GM21528 (cell line): Measurements from ENCODE around the gene HOXB3.

Experiments used
- ATAC-seq: cut with Tn5 transposase; IDR thresholded peaks from one replicate; pipeline ENCODE4 v1.9.1; 2021; ENCODE audit warnings: mild to moderate bottlenecking, moderate library complexity; ENCODE audit not compliant: unreplicated experiment, low FRiP score

The HOXB3 gene

DNA sequence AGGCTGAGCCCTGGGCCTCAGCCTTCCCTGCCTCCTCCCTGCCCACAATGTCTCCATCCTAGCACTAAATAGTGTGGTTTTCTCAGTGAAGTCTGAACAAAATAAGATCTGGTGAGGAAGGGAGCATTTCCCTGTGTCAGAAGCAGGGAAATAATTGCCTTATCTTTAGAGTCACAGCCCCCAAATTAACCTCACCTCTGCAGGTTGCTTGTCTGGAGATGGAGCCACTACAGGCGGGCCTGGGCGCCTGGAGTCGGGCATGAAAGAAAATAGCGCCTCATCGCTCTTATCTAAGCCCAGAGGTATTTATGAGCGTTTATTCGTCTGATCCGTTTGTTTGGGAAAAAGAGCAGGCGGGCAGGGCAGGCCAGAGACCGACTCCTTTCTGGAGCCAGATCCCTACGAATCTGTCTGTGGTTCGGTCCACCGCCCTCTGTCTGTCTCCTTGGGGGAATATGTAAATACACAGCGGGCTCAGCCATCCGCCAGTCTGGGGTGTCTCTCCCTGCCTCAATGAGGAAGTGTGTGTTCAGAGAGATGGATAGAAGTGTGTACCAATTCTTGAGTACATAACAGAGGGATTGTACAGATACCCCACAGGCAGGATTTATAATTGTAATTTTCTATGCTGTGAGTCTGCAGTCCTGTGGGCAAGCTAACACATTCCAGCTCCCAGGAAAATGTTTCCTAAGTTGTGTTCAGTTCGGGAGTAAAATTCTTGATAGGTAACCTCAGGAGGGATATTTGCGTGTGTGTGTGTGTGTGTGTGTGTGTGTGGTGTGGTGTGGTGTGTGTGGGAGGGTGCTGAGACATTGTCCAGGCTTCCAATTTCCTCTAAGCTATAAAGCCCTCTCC lies 10.4 kb upstream of the HOXB3 start:
- ATAC-seq = no peak

DNA sequence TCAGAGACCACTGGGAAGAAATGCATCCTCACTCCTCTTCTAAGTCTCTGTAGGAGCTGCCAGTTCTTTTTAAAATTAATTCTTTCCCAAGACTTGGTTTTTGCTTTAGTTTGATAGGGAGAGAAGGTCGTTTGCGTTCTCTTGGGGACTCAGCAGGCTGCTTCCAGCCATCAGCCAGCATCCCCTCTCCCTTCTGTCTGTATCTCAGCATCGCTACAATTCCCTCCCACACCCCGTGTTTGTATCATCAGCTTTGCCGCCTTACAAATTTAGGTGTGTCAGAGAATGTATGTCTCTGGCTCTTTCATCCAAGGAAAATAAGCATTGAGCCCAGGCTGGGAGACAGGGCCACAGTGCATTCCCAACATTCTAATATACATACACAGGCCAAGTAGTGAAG lies 9.3 kb upstream of the HOXB3 start:
- ATAC-seq = no peak

DNA sequence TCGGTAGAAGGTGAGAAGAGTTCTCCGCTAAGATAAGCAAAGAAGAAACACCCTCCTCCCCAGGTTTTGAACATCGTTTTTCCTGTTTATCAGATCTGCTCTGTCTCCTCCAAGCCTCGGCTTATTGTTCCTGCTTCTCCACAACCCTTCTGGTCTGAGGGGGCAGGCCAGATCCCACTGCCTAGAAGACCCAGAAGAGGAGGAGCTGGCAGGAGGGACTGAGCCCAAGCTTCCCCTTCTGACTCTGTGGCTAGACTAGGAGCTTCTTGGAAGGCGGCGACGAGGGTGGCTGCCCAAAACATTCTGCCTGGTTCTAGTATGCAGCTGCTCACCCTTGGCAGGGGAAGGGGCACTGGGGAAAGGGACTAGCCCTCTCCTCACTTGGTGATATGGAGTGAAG lies 8.7 kb upstream of the HOXB3 start:
- ATAC-seq = no peak

DNA sequence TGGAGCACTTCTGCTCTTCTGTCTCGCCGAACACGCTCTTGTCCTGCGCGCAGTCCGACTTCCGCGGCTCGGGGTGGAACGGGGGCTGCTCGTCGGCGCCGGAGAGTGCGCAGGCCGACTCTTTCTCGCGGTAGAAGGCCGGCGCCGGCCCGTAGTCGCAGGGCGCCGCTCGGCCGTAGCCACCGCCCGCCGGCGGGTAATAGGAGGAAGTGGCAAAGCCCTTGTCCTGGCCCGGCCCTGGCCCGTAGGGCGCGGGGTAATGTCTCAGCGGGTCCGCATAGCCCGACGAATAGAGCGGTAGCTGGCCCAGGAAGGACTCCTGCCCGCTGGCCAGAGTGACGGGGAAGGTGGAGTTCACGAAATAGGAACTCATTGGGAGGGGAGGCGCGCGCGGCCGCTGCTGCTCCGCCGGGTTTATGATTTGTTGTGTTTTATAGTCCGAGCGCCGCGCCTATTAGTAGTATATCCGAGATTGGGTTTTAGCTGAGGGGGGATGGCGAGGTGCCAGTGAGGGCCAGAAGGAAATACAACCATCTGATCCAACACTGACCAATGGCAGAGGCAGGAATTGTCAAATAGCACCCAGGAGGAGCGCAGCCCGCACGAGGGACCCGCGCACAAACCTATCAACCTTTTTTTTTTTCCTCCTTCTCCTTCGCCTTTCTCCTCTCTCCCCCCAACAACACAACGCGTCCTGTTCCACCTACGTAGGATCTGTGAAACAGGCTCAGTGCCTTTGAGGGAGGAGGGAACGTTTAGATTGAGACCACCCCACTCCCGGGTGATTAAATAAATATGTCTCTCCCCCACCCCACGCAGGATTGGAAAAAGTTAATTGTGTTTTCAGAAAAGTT lies 8.0 kb upstream of the HOXB3 start:
- no peak for ATAC-seq

DNA sequence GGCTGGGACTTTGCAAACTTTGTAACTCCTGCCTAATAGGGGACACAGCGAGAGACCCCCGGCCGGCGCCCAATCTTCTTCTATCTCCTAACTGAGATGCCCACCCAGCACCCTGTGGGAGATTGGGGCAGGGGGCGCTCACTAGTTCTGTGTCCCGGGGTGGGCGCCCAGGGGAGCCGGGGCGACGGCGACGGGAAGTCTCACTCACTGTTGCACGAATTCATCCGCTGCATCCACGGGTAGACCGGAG lies 7.4 kb upstream of the HOXB3 start:
- ATAC-seq = no peak

DNA sequence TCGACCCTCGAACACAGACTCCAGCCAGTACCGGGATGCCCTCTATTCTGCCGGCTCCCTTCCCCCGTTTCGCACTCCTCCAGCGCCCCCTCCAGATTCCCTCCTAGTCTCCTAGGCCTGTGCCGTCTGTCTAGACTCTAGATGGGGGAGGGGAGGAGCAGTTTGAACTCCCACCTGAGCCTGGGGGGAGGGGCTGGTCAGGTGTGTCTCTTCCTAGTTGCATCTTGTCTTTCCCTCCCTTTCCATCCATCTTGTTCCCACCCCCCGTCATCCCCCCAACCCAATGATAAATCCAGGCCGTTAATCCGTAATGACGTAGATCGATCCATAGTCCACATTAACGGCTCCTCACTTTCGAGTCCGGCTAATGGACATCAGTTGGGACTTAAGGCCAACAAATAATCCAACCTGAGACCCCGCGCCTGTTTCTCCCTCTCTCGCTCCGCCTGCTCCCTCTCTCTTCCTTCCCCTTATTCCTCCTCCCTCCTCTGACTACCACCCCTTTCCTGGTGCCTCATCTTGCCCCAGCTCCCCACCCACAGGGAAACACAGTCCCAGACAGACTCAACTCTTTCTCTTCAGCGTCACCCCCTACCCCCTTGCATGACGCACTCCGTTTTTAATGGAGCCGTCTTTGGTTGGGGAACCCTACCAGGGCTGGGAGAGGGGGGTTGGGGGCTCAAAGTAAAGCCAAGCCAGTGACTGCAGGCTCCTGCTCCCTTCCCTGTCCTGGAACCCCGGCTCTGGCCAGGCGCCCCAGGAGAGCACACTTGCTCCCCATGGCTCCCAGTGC lies 6.9 kb upstream of the HOXB3 start:
- ATAC-seq = no peak

DNA sequence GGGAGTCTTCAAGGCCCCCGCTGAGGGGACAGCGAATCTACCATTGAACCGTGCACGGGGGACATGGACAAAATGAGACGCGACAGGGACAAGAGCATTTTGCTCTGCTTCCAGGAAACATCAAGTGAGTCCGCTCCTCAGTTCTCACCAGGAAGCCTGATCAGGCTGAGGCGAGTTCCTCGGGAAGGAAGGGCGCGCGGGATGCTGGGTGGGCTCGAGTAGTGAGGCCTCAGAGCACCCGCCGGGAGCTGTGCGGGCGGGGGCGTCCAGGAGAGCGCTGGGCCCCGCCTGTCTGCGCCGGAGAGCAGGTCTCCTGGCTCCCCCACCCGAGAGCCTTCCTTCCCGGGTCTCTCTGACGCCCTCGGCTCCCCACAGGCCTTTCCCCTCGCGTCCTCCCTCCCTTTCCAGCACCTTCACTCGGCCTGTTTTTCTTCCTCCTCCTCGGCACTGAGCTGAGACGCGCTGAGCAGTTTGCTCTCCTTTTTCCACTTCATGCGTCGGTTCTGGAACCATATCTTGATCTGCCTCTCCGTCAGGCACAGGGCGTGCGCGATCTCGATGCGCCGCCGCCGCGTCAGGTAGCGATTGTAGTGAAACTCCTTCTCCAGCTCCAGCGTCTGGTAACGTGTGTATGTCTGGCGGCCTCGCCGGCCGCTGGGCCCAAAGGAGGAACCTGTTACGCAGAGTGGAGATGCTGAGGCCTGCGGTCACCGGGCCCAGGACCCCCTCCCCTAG lies 6.1 kb upstream of the HOXB3 start:
- no peak for ATAC-seq

DNA sequence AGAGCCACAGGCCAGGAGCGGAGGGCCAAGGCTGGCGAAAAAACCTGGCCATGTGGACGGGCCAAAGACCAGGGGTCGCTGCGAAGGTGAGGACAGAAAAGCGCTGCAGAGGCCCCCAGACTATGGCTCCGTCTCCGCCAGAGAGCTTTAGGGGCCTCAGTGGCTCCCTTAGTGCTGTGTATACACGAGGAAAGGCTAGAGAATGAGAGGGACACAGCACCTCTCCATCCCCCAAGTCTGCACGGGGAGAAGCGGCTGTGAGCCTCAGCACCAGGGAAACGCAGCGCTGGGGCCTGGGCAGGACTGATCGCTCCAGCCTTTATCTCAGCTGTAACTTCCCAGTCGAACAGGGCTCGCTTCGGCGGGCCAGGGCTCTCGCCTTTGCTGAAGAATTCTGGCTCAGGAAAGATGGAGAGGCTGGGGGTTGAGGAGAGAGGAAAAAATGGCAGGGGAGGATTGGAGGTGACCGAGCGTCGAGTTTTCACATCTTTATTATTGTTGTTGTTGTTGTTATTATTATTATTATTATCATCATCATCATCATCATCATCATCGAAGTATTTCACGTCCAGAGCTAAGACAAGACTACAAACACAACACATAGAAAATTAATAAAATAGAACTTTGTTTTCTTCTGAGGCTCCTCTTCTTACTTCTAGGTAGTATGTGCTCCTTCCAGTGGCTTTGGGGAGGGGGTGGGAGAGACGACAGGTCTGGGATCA lies 5.4 kb upstream of the HOXB3 start:
- ATAC-seq = no peak

DNA sequence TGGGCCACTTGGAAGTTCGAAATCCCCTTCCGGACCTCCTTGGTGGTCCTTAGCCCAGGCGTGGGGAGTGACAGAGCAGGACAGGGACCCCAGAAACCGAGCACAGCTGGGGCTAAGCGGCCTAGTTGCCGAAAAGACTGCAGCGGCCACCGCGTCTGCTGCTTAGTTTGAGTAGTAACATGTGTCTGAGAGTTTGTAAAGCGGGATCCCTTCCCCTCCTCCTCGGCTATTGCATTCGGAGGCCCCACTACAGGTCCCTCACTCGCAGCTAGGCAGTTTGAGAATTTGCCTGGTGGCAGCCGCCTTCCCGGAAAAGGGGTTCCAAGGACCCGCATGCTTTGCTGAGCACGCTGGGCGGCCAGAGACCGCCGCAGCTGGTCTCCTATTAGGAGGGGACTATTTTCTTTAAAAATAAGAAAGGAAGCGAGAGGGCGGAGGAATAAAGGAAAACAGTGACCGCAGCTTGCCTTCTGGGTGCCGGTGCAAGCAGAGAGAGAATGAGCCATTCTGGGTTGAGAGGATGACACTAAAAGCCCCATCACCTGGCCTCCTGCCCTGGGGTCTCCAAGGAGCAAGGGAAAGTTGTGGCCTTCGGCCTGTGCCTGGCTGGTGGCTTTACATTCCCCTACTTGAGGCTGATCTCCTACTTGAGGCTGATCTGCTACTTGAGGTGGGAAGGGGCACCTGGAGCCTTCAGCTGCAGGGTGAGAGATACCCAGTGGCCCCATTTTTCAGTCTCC lies 4.7 kb upstream of the HOXB3 start:
- ATAC-seq = no peak

DNA sequence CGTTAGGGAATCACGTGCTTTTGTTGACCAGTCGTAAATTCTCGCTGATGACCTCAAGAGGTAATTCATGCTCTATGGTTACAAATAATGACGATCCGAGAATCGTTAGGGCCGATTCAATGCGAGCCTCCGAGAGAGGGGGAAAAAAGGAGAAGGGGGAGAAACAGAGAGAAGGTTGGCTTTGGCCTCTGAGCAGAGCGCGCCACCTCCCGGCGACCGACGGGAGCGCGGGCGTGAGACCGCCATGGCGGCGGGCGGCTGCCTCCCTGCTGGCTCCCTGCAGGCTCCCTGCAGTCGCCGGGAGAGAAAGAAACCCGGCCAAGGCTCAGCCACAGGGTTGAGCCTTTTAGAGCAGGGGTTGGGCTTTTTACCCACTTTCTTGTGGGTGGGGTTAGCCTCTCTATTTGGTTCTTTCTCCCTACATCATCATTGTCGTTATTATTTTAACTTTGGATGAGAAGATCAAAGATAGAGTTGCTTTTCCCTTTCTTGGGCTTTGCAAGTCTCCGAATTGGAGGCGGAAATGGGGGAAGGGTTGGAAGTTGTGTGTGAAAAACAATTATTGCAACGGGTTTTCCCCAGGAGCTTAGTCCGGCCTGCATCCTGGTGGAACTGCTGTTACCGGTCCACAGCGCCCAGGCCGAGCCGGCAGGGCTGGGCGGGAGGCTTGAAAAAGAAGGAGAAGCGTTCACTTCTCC lies 3.9 kb upstream of the HOXB3 start:
- no peak for ATAC-seq

DNA sequence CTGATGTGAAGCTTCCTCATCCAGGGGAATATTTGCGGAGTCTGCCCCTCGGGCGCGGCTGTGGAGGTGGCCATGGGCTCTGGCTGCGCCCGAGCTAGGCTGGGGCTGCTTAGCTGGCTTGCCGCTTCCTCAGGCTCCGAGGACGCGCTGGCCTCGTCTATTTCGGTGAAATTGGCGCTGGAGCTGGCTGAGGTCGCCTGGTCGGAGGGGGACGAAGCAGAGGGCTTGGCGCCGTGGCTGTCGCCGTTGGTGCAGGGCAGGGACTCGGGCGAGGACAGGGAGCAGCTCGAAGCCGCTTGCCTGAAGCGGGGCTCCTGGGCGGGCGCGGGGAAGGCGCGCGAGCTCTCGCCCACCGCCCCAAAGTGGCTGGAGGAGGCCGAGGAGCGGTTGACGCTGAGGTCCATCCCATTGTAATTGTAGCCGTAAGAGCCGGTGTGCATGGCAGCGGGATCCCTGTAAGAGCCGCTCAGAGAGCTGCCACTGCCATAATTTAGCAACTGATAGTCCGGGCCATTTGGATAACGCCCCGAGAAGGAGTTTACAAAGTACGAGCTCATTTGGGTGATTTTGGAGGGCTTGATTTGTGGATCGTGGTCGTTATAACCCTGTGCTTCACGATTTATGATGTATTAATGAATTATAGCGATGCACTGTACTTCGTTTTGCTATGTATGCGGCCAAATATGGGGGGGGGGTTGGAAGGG lies 3.2 kb upstream of the HOXB3 start, which contains the start of gene HOXB5:
TSS of gene HOXB5 (minus strand) at position 654 of the 704 bp plus-strand sequence. CDS start at position 557, 97 bp downstream.
- ATAC-seq = no peak

DNA sequence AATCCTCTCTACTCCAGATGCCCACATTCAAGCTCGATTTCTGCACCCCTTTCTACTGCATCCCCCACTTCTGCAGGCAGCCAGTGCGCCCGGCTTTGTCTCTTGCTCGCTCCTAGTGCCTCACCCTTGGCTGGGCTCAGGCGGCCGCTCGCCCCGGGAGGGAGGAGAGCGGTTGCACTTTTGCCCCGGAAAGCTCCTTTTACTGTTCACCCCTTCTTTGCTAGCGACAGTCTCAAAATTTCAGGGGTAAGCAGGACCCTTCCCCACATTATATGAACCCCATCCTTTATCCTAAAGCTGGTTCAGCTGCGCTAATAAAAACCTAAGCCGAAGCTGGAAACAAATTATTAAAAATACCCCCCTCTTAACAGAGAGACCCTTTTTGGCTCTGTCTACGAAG lies 2.5 kb upstream of the HOXB3 start:
- ATAC-seq = no peak

DNA sequence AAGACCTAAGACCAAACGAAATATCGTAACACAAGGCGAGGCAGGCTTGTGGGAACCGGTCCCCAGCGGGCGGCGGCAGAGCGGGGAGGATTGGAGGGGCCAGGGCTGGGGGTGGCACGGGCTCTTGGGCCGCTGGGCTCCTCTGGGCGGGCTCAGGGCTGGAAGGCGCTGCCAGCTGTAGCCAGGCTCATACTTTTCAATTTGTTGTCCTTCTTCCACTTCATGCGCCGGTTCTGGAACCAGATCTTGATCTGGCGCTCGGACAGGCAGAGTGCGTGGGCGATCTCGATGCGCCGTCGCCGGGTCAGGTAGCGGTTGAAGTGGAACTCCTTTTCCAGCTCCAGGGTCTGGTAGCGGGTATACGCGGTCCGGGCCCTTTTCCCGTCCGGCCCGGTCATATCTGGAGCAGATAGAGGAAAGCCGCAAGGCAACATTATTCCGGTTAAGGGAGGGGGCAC lies 2.0 kb upstream of the HOXB3 start:
- ATAC-seq = no peak

DNA sequence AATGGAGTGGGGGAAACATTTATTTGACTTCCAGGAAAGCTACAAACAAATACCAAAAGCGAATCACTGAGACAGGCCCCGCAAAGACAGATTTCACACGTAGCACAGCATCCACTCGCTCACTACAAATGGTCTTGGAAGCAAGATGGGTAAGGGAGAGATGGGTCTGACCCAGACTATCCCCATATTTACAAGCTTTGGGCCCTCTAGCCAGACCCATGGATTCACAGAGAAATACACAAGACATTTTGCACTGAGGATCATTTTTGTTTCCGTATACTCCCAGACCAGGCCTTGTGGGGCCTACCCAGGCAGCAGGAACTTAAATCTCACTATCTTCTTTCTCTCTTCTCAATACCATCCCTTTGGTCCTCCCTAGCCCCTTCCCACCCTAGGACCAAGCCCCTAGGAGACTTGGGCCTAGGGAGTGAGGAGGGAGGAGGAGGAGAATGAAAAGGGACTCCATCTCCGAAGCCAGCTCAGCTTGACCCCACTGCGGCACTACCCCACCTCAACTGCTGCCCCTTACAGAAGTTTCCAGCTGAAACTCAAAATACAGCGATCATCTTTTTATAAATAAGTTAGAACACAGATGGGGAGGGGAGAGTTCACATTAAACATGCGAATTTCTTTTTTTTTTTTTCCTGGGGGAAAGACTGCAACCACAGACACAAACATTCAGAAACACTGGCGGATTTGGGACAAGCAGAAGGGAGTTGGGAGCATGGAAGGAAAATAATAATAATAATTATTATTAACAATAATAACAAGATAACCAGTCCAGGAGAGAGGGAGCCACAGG lies 1.4 kb upstream of the HOXB3 start:
- ATAC-seq = no peak

DNA sequence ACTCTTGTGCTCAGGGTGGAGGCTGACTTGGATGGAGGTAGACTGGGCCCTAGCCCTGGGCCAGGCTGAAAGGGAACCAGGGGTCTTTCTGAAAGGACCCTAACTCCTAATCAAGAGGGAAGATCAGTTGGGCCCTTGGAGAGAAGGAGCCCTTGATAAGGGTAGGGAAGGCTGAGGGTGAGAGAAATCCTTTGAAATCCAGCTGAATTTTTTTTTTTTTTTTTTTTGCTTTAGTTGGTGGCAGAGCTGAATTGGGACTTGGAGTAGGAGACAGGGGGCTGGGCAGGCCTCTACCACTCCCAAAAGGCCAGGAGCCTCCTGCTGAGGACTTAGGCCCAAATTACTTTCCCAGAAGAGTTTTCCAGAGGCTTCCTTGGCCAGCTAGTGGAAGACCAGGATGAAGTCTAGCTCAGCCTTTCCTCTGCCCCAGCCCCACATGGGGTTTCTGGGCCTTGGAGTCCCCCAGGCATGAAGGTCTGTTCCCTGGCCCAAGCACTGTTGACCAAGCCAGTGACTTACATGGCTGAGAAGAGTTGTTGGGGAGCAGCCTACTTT lies 643 bp upstream of the HOXB3 start:
- ATAC-seq = no peak

DNA sequence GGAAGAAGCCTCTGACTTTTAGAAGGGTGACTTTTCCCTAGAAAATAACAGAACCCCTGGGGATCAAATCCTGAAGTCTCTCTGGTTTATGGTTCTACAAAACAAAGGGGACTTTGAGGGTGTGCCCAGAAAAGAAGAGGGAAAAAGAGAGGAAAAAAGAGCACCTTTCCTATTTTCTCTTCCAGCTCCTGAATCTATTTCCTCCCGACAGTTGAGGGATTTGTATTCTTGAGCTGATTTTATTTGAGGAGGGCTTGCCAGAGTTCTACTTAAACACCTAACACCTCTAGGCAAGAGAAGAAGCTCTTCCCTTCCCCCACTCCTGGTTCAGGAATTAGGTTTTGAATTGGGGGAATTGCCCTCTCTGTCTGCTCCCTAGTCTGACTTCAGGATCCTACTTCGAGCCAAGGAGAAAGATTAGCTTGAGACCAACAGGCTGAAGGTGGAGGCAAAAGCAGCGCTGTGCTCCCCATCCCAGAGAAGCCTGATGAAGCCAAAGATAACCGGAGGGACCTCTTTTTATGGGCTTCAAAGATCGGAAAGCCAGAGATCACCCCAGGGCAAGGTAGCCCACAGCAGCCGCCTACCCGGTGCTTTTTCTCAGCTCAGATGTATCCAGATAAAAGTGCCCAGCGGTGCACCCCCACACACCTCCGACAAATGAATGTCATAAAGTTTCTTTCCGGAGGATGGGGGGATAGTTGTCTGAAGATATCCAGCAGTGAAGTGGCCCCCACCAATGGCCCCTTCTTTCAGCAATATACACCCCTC lies 796 bp downstream of the HOXB3 start:
- no peak for ATAC-seq
